B cell (primary cell): ENCODE measurements around the gene CD55. TPM values are rescaled to one million over a fixed set of nuclear protein-coding genes. Genes with fewer than 3 reads are reported as not detected.

ENCODE experiments used
- ATAC-seq: fragments of 200-7000 bp; cut with Tn5 transposase; one replicate; pipeline ENCODE4 v1.10.0; 2021; ENCODE audit warnings: low read depth, mild to moderate bottlenecking, moderate number of reproducible peaks, moderate library complexity
- CTCF ChIA-PET: fragments of 350-600 bp; sonication (Branson Sonifier 250); formaldehyde crosslinking; loops from one replicate; lab custom pipeline; 2021; ENCODE audit warnings: antibody characterized with exemption, inconsistent platforms; lab: Charles Lee
- POLR2A ChIA-PET: fragments of 350-600 bp; sonication (Branson Sonifier 250); formaldehyde crosslinking; loops from one replicate; lab custom pipeline; 2021; ENCODE audit warnings: antibody characterized with exemption; lab: Charles Lee
- DNase-seq: peaks from one replicate; pipeline ENCODE4 v3.0.0; 2013
- H2AFZ ChIP-seq: 2 replicates; pipeline ENCODE4 v1.6.1; 2012; ENCODE audit warnings: mild to moderate bottlenecking, low read depth, low read length; ENCODE audit not compliant: insufficient read depth, poor library complexity, severe bottlenecking
- H3K27ac ChIP-seq, 2 donors: 1 replicate in 1 of 2; 2 replicates in 1 of 2; pipeline ENCODE4 v1.5.1; 2012 to 2013; ENCODE audit warnings: low read length in 2 of 2, mild to moderate bottlenecking in 2 of 2, moderate library complexity in 1 of 2
- H3K27me3 ChIP-seq, 4 experiments: fragments of 200-600 bp in 1 of 4; sonication (generic) in 1 of 4; replicated peaks in 1 of 4; 1 replicate in 2 of 4; 2 replicates in 2 of 4; pipeline versions ENCODE4 v1.6.1 to v1.7.0; 2013 to 2016; ENCODE audit warnings: low read length in 3 of 4, mild to moderate bottlenecking in 2 of 4, mixed read lengths in 1 of 4, moderate library complexity in 1 of 4; ENCODE audit not compliant: insufficient read depth in 4 of 4, control insufficient read depth in 3 of 4; ENCODE audit errors: control extremely low read depth in 1 of 4
- H3K36me3 ChIP-seq, 2 experiments: replicated peaks in 1 of 2; 1 replicate in 1 of 2; 2 replicates in 1 of 2; pipeline versions ENCODE4 v1.6.1 to v1.7.1; 2013; ENCODE audit warnings: low read length in 1 of 2; ENCODE audit not compliant: insufficient read depth in 2 of 2, control insufficient read depth in 1 of 2; ENCODE audit errors: control extremely low read depth in 1 of 2, extremely low read depth in 1 of 2
- H3K4me1 ChIP-seq, 2 donors: fragments of 200-600 bp in 1 of 2; sonication (generic) in 1 of 2; 1 replicate in 1 of 2; 2 replicates in 1 of 2; pipeline versions ENCODE4 v1.5.1 to v1.6.1; 2013 to 2017; ENCODE audit warnings: low read length in 2 of 2; ENCODE audit not compliant: control insufficient read depth in 2 of 2, insufficient read depth in 2 of 2
- H3K4me2 ChIP-seq: replicated peaks from 2 replicates; pipeline ENCODE3; 2012; ENCODE audit warnings: mild to moderate bottlenecking, low read depth, low read length; ENCODE audit not compliant: poor library complexity, severe bottlenecking
- H3K4me3 ChIP-seq, 5 experiments: fragments of 200-600 bp in 1 of 5; sonication (generic) in 1 of 5; 1 replicate in 3 of 5; 2 replicates in 2 of 5; pipeline versions ENCODE4 v1.5.1 to v1.7.0; 2011 to 2016; ENCODE audit warnings: low read length in 4 of 5, mild to moderate bottlenecking in 4 of 5, low read depth in 2 of 5, control low read depth in 1 of 5, moderate library complexity in 1 of 5; ENCODE audit not compliant: insufficient read depth in 1 of 5; ENCODE audit errors: control extremely low read depth in 1 of 5, extremely low read depth in 1 of 5
- H3K79me2 ChIP-seq: fragments of 200-600 bp; sonication (generic); one replicate; pipeline ENCODE4 v1.6.0; 2016; ENCODE audit warnings: low read length; ENCODE audit not compliant: control insufficient read depth, insufficient read depth
- H3K9ac ChIP-seq: fragments of 200-600 bp; sonication (generic); 2 replicates; pipeline ENCODE4 v1.6.1; 2017; ENCODE audit warnings: mild to moderate bottlenecking, low read length, moderate library complexity
- H3K9me3 ChIP-seq, 3 donors: one replicate each; pipeline versions ENCODE4 v1.6.1 to v1.7.1; 2013; ENCODE audit warnings: low read length in 2 of 3; ENCODE audit not compliant: control insufficient read depth in 2 of 3, insufficient read depth in 1 of 3; ENCODE audit errors: control extremely low read depth in 1 of 3
- H4K20me1 ChIP-seq: 2 replicates; pipeline ENCODE4 v1.6.0; 2012; ENCODE audit warnings: mild to moderate bottlenecking, low read length; ENCODE audit not compliant: insufficient read depth, control insufficient read depth, poor library complexity, severe bottlenecking
- H3K27ac Mint-ChIP-seq: one replicate; pipeline ENCODE4 v1.8.0; 2021; ENCODE audit warnings: mixed read lengths
- H3K27me3 Mint-ChIP-seq: one replicate; pipeline ENCODE4 v1.8.0; 2021; ENCODE audit warnings: mixed read lengths
- H3K4me1 Mint-ChIP-seq: one replicate; pipeline ENCODE4 v1.8.0; 2021; ENCODE audit warnings: mixed read lengths
- H3K4me3 Mint-ChIP-seq: one replicate; pipeline ENCODE4 v1.8.0; 2021; ENCODE audit warnings: mixed read lengths
- H3K9me3 Mint-ChIP-seq: one replicate; pipeline ENCODE4 v1.8.0; 2022; ENCODE audit warnings: mixed read lengths; ENCODE audit not compliant: insufficient read depth
- CTCF ChIP-seq: fragments of 200-600 bp; IDR thresholded peaks from one replicate; pipeline ENCODE4 v1.8.0; 2022; ENCODE audit warnings: antibody characterized with exemption, mild to moderate bottlenecking
- WGBS: methylation state at CpG from one replicate; pipeline ENCODE4 v1.1.5; 2013; ENCODE audit warnings: missing lambda C conversion rate; ENCODE audit not compliant: insufficient coverage; 5-methylcytosine and 5-hydroxymethylcytosine counted together
- intact Hi-C: fragments of 100-400 bp; cut with micrococcal nuclease; formaldehyde crosslinking; loops from one replicate; pipeline ENCODE4 v1.10.0; 2022
- polyA plus RNA-seq: library from polyadenylated mRNA; depleted of rRNA; stranded (reverse); fragments of >200 nt; gene quantifications from 2 replicates; pipeline ENCODE4 v1.2.3, GENCODE V29; 2012
- total RNA-seq, 2 donors: library from RNA; stranded (reverse); fragments of 120-200 nt in 1 of 2; gene quantifications; 1 replicate in 1 of 2; 2 replicates in 1 of 2; pipeline versions ENCODE4 v1.2.3 to v1.2.4, GENCODE V29; 2013 to 2022

The CD55 gene
- total and polyA plus RNA-seq, 2 donors (not counting 1 experiment from before 2014, with no cell fraction given) = 98.3 to 239 TPM

GRCh38 chr1:207330011-207330710 is 8.7 kb downstream of the CD55 start:
- no peaks in the 10 kb centered on the region for H4K20me1 ChIP-seq
- Mint-ChIP-seq H3K4me1 (peaks cover 76% of the 10 kb centered on the region), H3K27me3 (no peaks in the 10 kb centered on the region), H3K27ac (peak overlapping the region; percentile 51), H3K9me3 (no peaks in the 10 kb centered on the region), H3K4me3 (no peak overlapping the region)
- H3K36me3 ChIP-seq = peaks cover 31 to 82% of the 10 kb centered on the region in 2 experiments
- peaks cover 36% of the 10 kb centered on the region for H3K79me2 ChIP-seq
- H3K27me3 ChIP-seq = no peaks in the 10 kb centered on the region
- ChIA-PET CTCF (interaction anchor here (0.7 to 1.7 kb wide), 4 partner anchors 75 to 189 kb away, joined by 3 to 5 read pairs (median 4); no protein-coding TSS in a partner anchor), POLR2A (interaction anchor here (1.0 kb wide), 2 partner anchors 8 to 34 kb away, joined by 3 to 8 read pairs; partner anchors contain the start of gene CD55)
- no peak for DNase-seq
- peak overlapping the region in 1 of 2 donors; percentile 41 for H3K27ac ChIP-seq
- peaks cover 29 to 44% of the 10 kb centered on the region in 2 donors for H3K4me1 ChIP-seq
- no peak overlapping the region for H2AFZ ChIP-seq
- no peak overlapping the region for H3K9ac ChIP-seq
- intact Hi-C loops = no loop called here
- no peaks in the 10 kb centered on the region for H3K9me3 ChIP-seq
- WGBS = 92% methylated on average over 4 of the region's 5 CpGs
- H3K4me2 ChIP-seq = no peak overlapping the region
- TF ChIP-seq CTCF = no peak
- no peak for ATAC-seq
- no peak overlapping the region for H3K4me3 ChIP-seq
